ENCODE measurements around the gene SPCS2. TPM values are rescaled to one million over a fixed set of nuclear protein-coding genes. Genes with fewer than 3 reads are reported as not detected.
"Not testable (repeated sequence)": the region's sequence is repeated elsewhere in the genome, so short reads cannot be mapped to it uniquely, and the experiment has no call there.

SPCS2 gene
- total and polyA plus RNA-seq, 2 donors (not counting 3 experiments of a cell fraction or from before 2014, with no cell fraction given), result 88.9 to 140 TPM

- no TSS peak for BruUV-seq (replicated peaks)
- H3K4me1 ChIP-seq (ENCODE audit: control insufficient read depth, extremely low read depth, insufficient read depth, low read length), result peaks cover 11% of the 10 kb centered on the region
- no peaks in the 10 kb centered on the region for H3K9me3 ChIP-seq (replicated peaks; ENCODE audit: control insufficient read depth, insufficient read depth, low read length)
- DNase-seq (ENCODE audit: low read depth, low spot score), result no peak
- H3K9ac ChIP-seq (replicated peaks; ENCODE audit: extremely low read depth, insufficient read depth, low read length), result no peak overlapping the region
- H2AFZ ChIP-seq (ENCODE audit: low read depth, low read length), result no peak overlapping the region
- intact Hi-C loops (cut with micrococcal nuclease), result no loop called here
- CTCF ChIA-PET, result interaction anchor here (0.7 kb wide), 1 partner anchor 65 kb away, joined by 3 read pairs; no protein-coding TSS in a partner anchor
- H3K36me3 ChIP-seq (ENCODE audit: control insufficient read depth in 2 of 2, extremely low read depth in 1 of 2, insufficient read depth in 2 of 2, low read length in 2 of 2), result peaks cover 0 to 10% of the 10 kb centered on the region in 2 experiments
- H3K4me3 ChIP-seq (replicated peaks in 1 of 3; ENCODE audit: insufficient read depth in 1 of 3, low read depth in 1 of 3, low read length in 3 of 3), result no peak overlapping the region
- no peak overlapping the region for H3K4me2 ChIP-seq (ENCODE audit: insufficient read depth, low read length)
- no peak for FAIRE-seq
- H3K9me1 ChIP-seq (replicated peaks; ENCODE audit: control insufficient read depth, extremely low read depth, insufficient read depth, low read length), result no peaks in the 10 kb centered on the region
- POLR2A ChIA-PET, result no interaction called here
- no peak overlapping the region for H3K27ac ChIP-seq (ENCODE audit: insufficient read depth, low read depth, low read length)
- dilution Hi-C loops (cut with MboI; ENCODE audit: extremely low pct_ligation_motif_present, low sequenced_read_pairs), result no loop called here
- TF ChIP-seq MYC (IDR thresholded peaks at IDR 0.05; ENCODE audit: low read depth, low read length), result no peak
- no peak for TF ChIP-seq FOS (IDR thresholded peaks at IDR 0.05; ENCODE audit: borderline replicate concordance, insufficient read depth, low read length)
- no peak for TF ChIP-seq POLR2AphosphoS5 (IDR thresholded peaks at IDR 0.05; ENCODE audit: insufficient read depth, low read depth, low read length)
- no peak for TF ChIP-seq EZH2 (IDR thresholded peaks at IDR 0.05; ENCODE audit: borderline replicate concordance, low read depth, low read length, severe bottlenecking)
- no peak for TF ChIP-seq GATA2 (IDR thresholded peaks at IDR 0.05; ENCODE audit: insufficient read depth, insufficient read length, low read depth, low read length)
- no peak for TF ChIP-seq CTCF (IDR thresholded peaks at IDR 0.05; ENCODE audit: extremely low read depth in 1 of 2, insufficient read depth in 1 of 2, low read depth in 1 of 2, low read length in 2 of 2)
- TF ChIP-seq JUN (IDR thresholded peaks at IDR 0.05; ENCODE audit: borderline replicate concordance, insufficient read depth, insufficient read length, low read depth), result no peak
- no peak for TF ChIP-seq POLR2A (IDR thresholded peaks at IDR 0.05; ENCODE audit: low read depth, low read length)
- no peak for TF ChIP-seq MAX (IDR thresholded peaks at IDR 0.05; ENCODE audit: insufficient read depth, insufficient read length)
- H3K79me2 ChIP-seq (ENCODE audit: control insufficient read depth, insufficient read depth, low read length), result peaks cover 99% of the 10 kb centered on the region
- no peaks in the 10 kb centered on the region for H3K27me3 ChIP-seq (ENCODE audit: control insufficient read depth in 2 of 2, insufficient read depth in 2 of 2, low read length in 2 of 2)
- H4K20me1 ChIP-seq (replicated peaks; ENCODE audit: control insufficient read depth, extremely low read depth, insufficient read depth, low read length), result peaks cover 15% of the 10 kb centered on the region
Measured at GRCh38 chr11:74957937-74958629, 9.0 kb downstream of the SPCS2 start.

- dilution Hi-C loops (cut with MboI; ENCODE audit: extremely low pct_ligation_motif_present, low sequenced_read_pairs); H3K9me3 ChIP-seq (replicated peaks; ENCODE audit: control insufficient read depth, insufficient read depth, low read length); H2AFZ ChIP-seq (ENCODE audit: low read depth, low read length); H3K27me3 ChIP-seq (ENCODE audit: control insufficient read depth in 2 of 2, insufficient read depth in 2 of 2, low read length in 2 of 2); H3K9me1 ChIP-seq (replicated peaks; ENCODE audit: control insufficient read depth, extremely low read depth, insufficient read depth, low read length); H4K20me1 ChIP-seq (replicated peaks; ENCODE audit: control insufficient read depth, extremely low read depth, insufficient read depth, low read length); FAIRE-seq; intact Hi-C loops (cut with micrococcal nuclease); DNase-seq (ENCODE audit: low read depth, low spot score); H3K36me3 ChIP-seq (ENCODE audit: control insufficient read depth in 2 of 2, extremely low read depth in 1 of 2, insufficient read depth in 2 of 2, low read length in 2 of 2); BruUV-seq (replicated peaks); H3K4me3 ChIP-seq (replicated peaks in 1 of 3; ENCODE audit: insufficient read depth in 1 of 3, low read depth in 1 of 3, low read length in 3 of 3): not testable (repeated sequence)
- POLR2A ChIA-PET, result interaction anchor here (0.8 to 1.5 kb wide), 2 partner anchors 12 to 28 kb away, joined by 3 to 4 read pairs; partner anchors contain the start of genes NEU3, SPCS2 and XRRA1
- Histone ChIP-seq H3K79me2 (ENCODE audit: control insufficient read depth, insufficient read depth, low read length) (peaks cover 96% of the 10 kb centered on the region), H3K4me2 (ENCODE audit: insufficient read depth, low read length) (peak overlapping the region; percentile 70), H3K4me1 (ENCODE audit: control insufficient read depth, extremely low read depth, insufficient read depth, low read length) (peaks cover 11% of the 10 kb centered on the region), H3K9ac (replicated peaks; ENCODE audit: extremely low read depth, insufficient read depth, low read length) (peak overlapping the region; percentile 0), H3K27ac (ENCODE audit: insufficient read depth, low read depth, low read length) (peak overlapping the region; percentile 36)
- CTCF ChIA-PET, result interaction anchor here (1.0 to 3.5 kb wide), 12 partner anchors 12 to 284 kb away, joined by 3 to 17 read pairs (median 4); partner anchors contain the start of gene NEU3
Measured at GRCh38 chr11:74960128-74960527, 11.1 kb downstream of the SPCS2 start.
